PC-3 (cell line): ENCODE measurements around the gene KEL. TPM values are rescaled to one million over a fixed set of nuclear protein-coding genes. Genes with fewer than 3 reads are reported as not detected.

ENCODE experiments used
- ATAC-seq: fragments of 200-7000 bp; cut with Tn5 transposase; 2 replicates; pipeline ENCODE4 v1.9.1; 2020; ENCODE audit warnings: mild to moderate bottlenecking, moderate library complexity
- BruUV-seq: library from RNA; stranded (reverse); fragments of 400-500 nt; replicated peaks from 2 replicates; lab custom pipeline; 2021; lab: Mats Ljungman, UMichigan
- CTCF ChIA-PET: fragments of 300-600 bp; sonication (Branson Sonifier 250); formaldehyde crosslinking; loops from one replicate; lab custom pipeline; 2022; ENCODE audit warnings: antibody characterized with exemption; lab: Charles Lee
- POLR2A ChIA-PET: fragments of 300-600 bp; sonication (Branson Sonifier 250); formaldehyde crosslinking; loops from one replicate; lab custom pipeline; 2022; ENCODE audit warnings: antibody characterized with exemption; ENCODE audit not compliant: unreplicated experiment; lab: Charles Lee
- DNase-seq: peaks from one replicate; pipeline ENCODE4 v3.0.0-alpha.2; 2015
- H2AFZ ChIP-seq: fragments of 300-600 bp; sonication (generic); 2 replicates; pipeline ENCODE4 v1.6.0; 2016; ENCODE audit warnings: antibody characterized with exemption, low read length
- H3F3A ChIP-seq: fragments of 300-600 bp; sonication (generic); one replicate; pipeline ENCODE4 v1.6.0; 2017; ENCODE audit warnings: antibody characterized with exemption, low read length, control low read depth, mild to moderate bottlenecking; ENCODE audit not compliant: unreplicated experiment
- H3K27ac ChIP-seq: fragments of 300-600 bp; sonication (generic); 2 replicates; pipeline ENCODE4 v1.5.1; 2016; ENCODE audit warnings: mild to moderate bottlenecking, low read length
- H3K27me3 ChIP-seq: fragments of 300-600 bp; sonication (generic); 2 replicates; pipeline ENCODE4 v1.6.1; 2016; ENCODE audit warnings: low read length, mixed read lengths
- H3K36me3 ChIP-seq: fragments of 300-600 bp; sonication (generic); 2 replicates; pipeline ENCODE4 v1.6.1; 2016; ENCODE audit warnings: low read depth, mixed run types, low read length, mixed read lengths
- H3K4me1 ChIP-seq: fragments of 300-600 bp; sonication (generic); 2 replicates; pipeline ENCODE4 v1.5.1; 2016; ENCODE audit warnings: low read length; ENCODE audit not compliant: insufficient read depth
- H3K4me2 ChIP-seq: fragments of 300-600 bp; sonication (generic); 2 replicates; pipeline ENCODE4 v1.6.0; 2016; ENCODE audit warnings: low read length
- H3K4me3 ChIP-seq: fragments of 300-600 bp; sonication (generic); 2 replicates; pipeline ENCODE4 v1.5.1; 2016; ENCODE audit warnings: mild to moderate bottlenecking, low read length, mixed read lengths
- H3K79me2 ChIP-seq: fragments of 300-600 bp; sonication (generic); 2 replicates; pipeline ENCODE4 v1.6.1; 2017; ENCODE audit warnings: low read length, mixed read lengths
- H3K9ac ChIP-seq: fragments of 300-600 bp; sonication (generic); 2 replicates; pipeline ENCODE4 v1.6.0; 2016; ENCODE audit warnings: mild to moderate bottlenecking, low read length
- H3K9me2 ChIP-seq: fragments of 300-600 bp; sonication (generic); replicated peaks from 2 replicates; pipeline ENCODE4 v1.6.1; 2016; ENCODE audit warnings: mixed run types, low read length, mixed read lengths
- H3K9me3 ChIP-seq: fragments of 300-600 bp; sonication (generic); 2 replicates; pipeline ENCODE4 v1.6.1; 2016; ENCODE audit warnings: low read length, mixed read lengths
- H4K20me1 ChIP-seq: fragments of 300-600 bp; sonication (generic); 2 replicates; pipeline ENCODE4 v1.6.1; 2016; ENCODE audit warnings: low read length, mixed read lengths
- CTCF ChIP-seq: fragments of 300-600 bp; sonication (generic); conservative IDR thresholded peaks from 2 replicates; pipeline ENCODE4 v1.5.1; 2017; ENCODE audit warnings: antibody characterized with exemption, low read depth, mild to moderate bottlenecking, low read length
- EZH2 ChIP-seq: fragments of 300-600 bp; sonication (generic); IDR thresholded peaks from one replicate; pipeline ENCODE4 v1.6.1; 2017; ENCODE audit warnings: antibody characterized with exemption, mild to moderate bottlenecking, low read length; ENCODE audit not compliant: unreplicated experiment
- EZH2phosphoT487 ChIP-seq: fragments of 300-600 bp; sonication (generic); IDR thresholded peaks from 2 replicates; pipeline ENCODE4 v1.6.1; 2018; ENCODE audit warnings: mild to moderate bottlenecking, antibody characterized with exemption, low read length, borderline replicate concordance
- intact Hi-C: fragments of 100-400 bp; cut with micrococcal nuclease; formaldehyde crosslinking; loops from 2 replicates; pipeline ENCODE4 v1.9.0; 2023
- total RNA-seq: library from RNA; depleted of rRNA; stranded (reverse); fragments of >200 nt; gene quantifications from 2 replicates; pipeline ENCODE4 v1.2.3, GENCODE V29; 2014

KEL gene
- total RNA-seq, 1 experiment from 2014 or later, result 0.18 TPM

GRCh38 chr7:142943706-142944268 lies 18.4 kb downstream of the KEL start:
- Histone ChIP-seq H3K4me1 (no peaks in the 10 kb centered on the region), H3K9me3 (no peaks in the 10 kb centered on the region), H3K9ac (no peak overlapping the region), H3K27me3 (peaks cover 80% of the 10 kb centered on the region), H2AFZ (no peak overlapping the region), H3K9me2 (no peaks in the 10 kb centered on the region), H4K20me1 (no peaks in the 10 kb centered on the region), H3K4me3 (no peak overlapping the region), H3F3A (no peaks in the 10 kb centered on the region), H3K27ac (no peak overlapping the region), H3K36me3 (no peaks in the 10 kb centered on the region), H3K79me2 (no peaks in the 10 kb centered on the region), H3K4me2 (no peak overlapping the region)
- TF ChIP-seq EZH2phosphoT487, result no peak
- no peak for TF ChIP-seq EZH2
- TF ChIP-seq CTCF, result no peak
- BruUV-seq, result no TSS peak
- ATAC-seq, result no peak
- ChIA-PET CTCF (no interaction called here), POLR2A (no interaction called here)
- no peak for DNase-seq
- intact Hi-C loops, result no loop called here

GRCh38 chr7:142942746-142943145 lies 19.4 kb downstream of the KEL start:
- H3K79me2 ChIP-seq, result no peaks in the 10 kb centered on the region
- POLR2A ChIA-PET, result no interaction called here
- CTCF ChIA-PET, result no interaction called here
- H3K27ac ChIP-seq, result no peak overlapping the region
- H2AFZ ChIP-seq, result no peak overlapping the region
- H3K27me3 ChIP-seq, result peaks cover 80% of the 10 kb centered on the region
- no peaks in the 10 kb centered on the region for H3K9me2 ChIP-seq
- intact Hi-C loops, result no loop called here
- no peaks in the 10 kb centered on the region for H3K36me3 ChIP-seq
- no peak overlapping the region for H3K9ac ChIP-seq
- TF ChIP-seq EZH2 (no peak), EZH2phosphoT487 (no peak), CTCF (no peak)
- no peaks in the 10 kb centered on the region for H3K9me3 ChIP-seq
- H3K4me3 ChIP-seq, result no peak overlapping the region
- no peak overlapping the region for H3K4me2 ChIP-seq
- no peaks in the 10 kb centered on the region for H3F3A ChIP-seq
- no peaks in the 10 kb centered on the region for H3K4me1 ChIP-seq
- ATAC-seq (no peak), DNase-seq (no peak)
- H4K20me1 ChIP-seq, result no peaks in the 10 kb centered on the region
- BruUV-seq, result no TSS peak

- no peak overlapping the region for H3K4me2 ChIP-seq
- H3K9me3 ChIP-seq, result no peaks in the 10 kb centered on the region
- intact Hi-C loops, result no loop called here
- no peaks in the 10 kb centered on the region for H3K9me2 ChIP-seq
- ATAC-seq (no peak), DNase-seq (no peak)
- H2AFZ ChIP-seq, result no peak overlapping the region
- POLR2A ChIA-PET, result no interaction called here
- no peak overlapping the region for H3K4me3 ChIP-seq
- H3K79me2 ChIP-seq, result no peaks in the 10 kb centered on the region
- BruUV-seq, result no TSS peak
- CTCF ChIA-PET, result no interaction called here
- H3F3A ChIP-seq, result no peaks in the 10 kb centered on the region
- H3K27ac ChIP-seq, result no peak overlapping the region
- no peaks in the 10 kb centered on the region for H3K36me3 ChIP-seq
- TF ChIP-seq EZH2phosphoT487, result no peak
- H3K27me3 ChIP-seq, result peaks cover 72% of the 10 kb centered on the region
- no peaks in the 10 kb centered on the region for H3K4me1 ChIP-seq
- H4K20me1 ChIP-seq, result no peaks in the 10 kb centered on the region
- no peak overlapping the region for H3K9ac ChIP-seq
Observed at GRCh38 chr7:142941541-142941940, 20.6 kb downstream of the KEL start.
